Kidney capillary endothelial cell (primary cell): ENCODE data around the gene IGHMBP2.
"Not testable (repeated sequence)": the region's sequence is repeated elsewhere in the genome, so short reads cannot be mapped to it uniquely, and the experiment has no call there.

Experiments used
- DNase-seq: peaks from one replicate; pipeline ENCODE4 v3.0.0-alpha.2; 2018; ENCODE audit warnings: low spot score

Gene IGHMBP2

DNA sequence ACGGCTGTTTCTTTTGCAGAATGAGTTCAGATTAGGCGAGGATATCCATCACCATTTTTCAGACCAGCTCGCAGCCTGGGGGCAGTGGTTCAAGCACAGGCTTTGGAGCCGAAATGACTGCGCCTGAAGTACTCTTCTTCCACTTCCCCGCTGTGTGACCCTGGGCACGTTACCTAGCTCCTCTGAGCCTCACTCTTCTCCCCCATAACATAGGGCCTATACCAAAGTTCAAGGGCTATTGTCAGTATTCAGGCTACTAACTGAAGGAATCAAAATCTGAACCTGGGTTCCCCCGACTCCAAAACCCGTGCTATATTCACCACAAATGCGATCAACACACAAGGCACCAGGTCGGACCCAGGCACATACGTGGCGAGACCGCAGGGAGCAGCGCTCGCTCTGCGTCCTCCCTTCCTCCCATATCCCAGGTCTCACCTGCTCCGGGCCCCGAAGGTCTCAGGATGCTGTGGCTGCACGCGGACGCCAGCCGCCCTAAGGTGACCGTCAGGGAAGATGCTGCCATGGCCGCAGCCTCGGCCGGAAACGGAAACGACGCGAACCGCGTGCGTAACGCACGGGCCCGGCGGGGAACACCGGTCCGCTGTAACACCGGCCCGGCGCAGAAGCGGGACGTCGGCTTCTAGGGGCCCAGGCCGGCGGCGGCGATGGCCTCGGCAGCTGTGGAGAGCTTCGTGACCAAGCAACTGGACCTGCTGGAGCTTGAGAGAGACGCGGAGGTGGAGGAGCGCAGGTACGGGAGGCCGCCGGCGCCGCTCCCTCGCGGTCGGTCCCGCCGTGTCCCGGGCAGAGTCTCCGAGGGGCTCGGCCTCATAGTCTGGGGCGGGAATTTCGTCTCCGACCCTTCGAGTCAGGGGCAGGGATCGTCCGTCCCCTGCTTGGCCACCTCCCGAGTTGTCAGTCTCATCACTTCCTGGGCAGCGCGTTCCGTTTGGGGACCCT is at the start of gene IGHMBP2, which contains the start of gene MRPL21:
Gene IGHMBP2 (plus strand): TSS at position 604 of the 960 bp plus-strand sequence. CDS start 62 bp downstream, at position 666.
Gene MRPL21 (minus strand): TSS at position 545 of the 960 bp plus-strand sequence. CDS start 22 bp downstream, at position 523.
- DNase-seq: peak; percentile 81

GRCh38 chr11:68854273-68854958 is 49.3 kb upstream of the IGHMBP2 start:
- no peak for DNase-seq

- peak; percentile 31 for DNase-seq
Observed at GRCh38 chr11:68855205-68855981, 48.3 kb upstream of the IGHMBP2 start.

- DNase-seq: not testable (repeated sequence)
Observed at GRCh38 chr11:68856425-68857030, 47.2 kb upstream of the IGHMBP2 start.

GRCh38 chr11:68857037-68857586 is 46.6 kb upstream of the IGHMBP2 start:
- DNase-seq: no peak

DNA sequence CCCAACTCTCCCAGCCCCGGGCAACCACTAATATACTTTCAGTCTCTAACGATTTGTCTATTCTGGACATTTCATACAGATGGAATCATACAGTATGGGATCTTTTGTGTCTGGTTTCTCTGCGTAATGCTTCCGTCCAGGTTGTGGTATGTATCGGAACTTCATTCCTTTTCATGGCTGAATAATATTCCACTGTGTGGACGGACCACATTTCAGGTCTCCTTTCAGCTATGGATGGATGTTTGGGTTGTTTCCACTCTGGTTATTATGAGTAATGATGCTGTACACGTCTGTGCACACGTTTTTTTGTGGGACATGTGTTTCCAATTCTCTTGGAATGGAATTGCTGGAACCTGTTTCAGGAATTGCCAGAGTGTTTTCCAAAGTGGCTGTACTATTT is 44.6 kb upstream of the IGHMBP2 start:
- DNase-seq: no peak

GRCh38 chr11:68862421-68862820 is 41.3 kb upstream of the IGHMBP2 start:
- no peak for DNase-seq

GRCh38 chr11:68863553-68864265 is 40.0 kb upstream of the IGHMBP2 start:
- no peak for DNase-seq

DNA sequence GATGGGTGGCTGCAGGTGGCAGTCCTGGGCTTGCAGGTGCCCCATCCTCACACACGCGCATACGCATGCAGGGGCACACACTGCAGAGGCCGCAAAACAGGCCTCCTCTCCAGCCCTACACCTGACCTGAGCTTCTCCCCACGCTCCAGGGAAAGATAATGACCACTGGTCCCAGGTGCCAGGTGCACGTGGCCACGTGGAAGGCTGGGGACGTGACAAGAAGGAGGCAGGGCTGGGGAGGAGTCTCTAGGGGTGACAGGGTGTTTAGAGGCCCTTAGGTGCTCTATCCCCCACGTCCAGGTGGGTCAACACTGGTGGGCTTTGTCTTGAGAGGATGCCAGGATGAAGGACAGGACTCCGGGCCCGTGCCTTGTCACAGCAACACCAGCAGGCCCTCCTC is 38.5 kb upstream of the IGHMBP2 start:
- DNase-seq: no peak

DNA sequence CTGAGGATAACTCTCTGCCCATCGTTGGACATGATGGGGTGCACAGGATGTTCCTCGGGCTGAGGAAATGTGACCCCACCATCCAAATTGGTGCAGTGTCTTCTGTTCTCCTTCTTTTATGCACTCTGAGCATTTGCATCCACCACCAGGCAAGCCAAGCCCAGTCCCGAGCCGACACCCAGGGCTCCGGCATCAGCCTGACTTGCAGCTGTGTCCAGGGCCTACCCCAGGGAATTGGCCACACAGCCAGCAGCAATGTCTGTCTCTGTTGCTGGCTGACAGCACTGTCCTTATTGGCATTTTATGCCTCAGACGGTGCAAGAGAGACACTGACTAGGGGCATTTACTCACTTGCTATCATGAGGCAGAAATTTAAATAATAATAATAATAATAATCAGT is 36.6 kb upstream of the IGHMBP2 start:
- no peak for DNase-seq

GRCh38 chr11:68868221-68868835 is 35.4 kb upstream of the IGHMBP2 start:
- no peak for DNase-seq

- DNase-seq: no peak
Observed at GRCh38 chr11:68870470-68870869, 33.2 kb upstream of the IGHMBP2 start.

DNA sequence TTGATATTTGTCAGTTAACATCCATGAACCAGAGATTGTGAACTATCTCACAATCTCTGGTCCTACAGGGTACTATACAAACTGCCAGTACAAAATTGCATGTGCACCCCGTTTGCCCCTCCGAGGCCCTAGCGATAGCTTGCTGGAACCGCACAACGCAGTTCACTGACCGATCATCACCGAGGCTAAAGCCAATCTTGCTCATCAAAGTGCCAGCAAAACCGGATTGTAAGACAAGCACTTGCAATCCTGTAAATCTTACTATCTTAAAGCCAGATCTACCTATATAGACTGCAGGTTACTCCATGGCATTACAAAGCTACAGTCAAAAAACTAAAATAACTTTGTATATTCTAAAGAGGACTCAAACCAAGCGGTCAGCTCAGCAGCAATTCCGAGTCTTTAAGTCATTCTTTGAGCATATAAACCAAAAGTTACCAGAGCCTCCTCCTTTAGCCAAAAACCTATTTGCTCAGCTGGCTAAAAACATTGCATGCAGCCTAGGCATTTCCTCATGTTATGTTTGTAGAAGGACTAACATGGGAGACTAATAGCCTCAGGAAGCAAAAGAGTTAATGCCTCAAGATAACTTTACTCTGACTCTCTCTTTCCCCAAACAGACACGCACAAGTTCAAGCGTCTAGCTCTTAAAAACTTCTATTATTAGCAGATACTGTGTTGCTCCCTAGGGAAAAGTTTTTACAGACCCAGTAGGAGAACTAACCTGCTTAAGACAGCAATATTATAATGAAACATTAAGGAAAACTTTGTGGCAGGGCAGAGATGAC is 31.3 kb upstream of the IGHMBP2 start:
- DNase-seq: no peak

DNA sequence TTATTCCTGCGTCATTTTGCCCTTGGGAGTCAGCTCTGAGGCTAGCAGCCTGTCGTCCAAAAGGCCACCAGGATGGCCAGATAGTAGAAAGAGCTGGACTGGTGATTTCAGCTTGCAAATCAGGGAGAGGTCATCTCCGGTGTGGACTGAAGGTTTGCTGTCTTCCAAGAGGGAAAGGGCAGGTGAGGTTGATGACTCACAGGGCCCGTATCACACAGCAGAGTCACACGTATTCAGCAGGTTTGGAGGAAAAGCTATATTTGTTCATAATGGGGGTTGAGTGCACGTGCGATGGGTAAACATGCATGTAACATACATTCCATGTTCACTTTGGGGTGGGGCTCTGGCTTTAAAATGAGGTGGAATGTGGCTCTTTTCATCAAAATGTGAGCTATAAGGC is 25.7 kb upstream of the IGHMBP2 start:
- DNase-seq: no peak

DNA sequence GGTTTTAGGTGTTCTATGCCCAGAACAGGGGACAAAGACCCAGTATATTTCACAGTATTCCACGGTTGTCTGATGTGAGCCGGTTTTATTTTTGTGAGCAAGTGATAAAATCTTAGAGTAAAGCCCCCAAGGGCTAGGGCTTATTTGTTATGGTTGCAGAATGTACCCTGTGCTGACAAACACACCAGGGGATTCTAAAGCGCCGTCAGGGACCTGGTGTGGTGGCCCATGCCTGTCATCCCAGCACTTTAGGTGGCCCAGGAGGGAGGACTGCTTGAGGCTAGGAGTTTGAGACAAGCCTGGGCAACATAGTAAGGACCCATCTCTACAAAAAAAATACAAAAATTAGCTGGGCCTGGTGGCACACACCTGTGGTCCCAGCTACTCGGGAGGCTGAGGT is 22.8 kb upstream of the IGHMBP2 start:
- no peak for DNase-seq

DNA sequence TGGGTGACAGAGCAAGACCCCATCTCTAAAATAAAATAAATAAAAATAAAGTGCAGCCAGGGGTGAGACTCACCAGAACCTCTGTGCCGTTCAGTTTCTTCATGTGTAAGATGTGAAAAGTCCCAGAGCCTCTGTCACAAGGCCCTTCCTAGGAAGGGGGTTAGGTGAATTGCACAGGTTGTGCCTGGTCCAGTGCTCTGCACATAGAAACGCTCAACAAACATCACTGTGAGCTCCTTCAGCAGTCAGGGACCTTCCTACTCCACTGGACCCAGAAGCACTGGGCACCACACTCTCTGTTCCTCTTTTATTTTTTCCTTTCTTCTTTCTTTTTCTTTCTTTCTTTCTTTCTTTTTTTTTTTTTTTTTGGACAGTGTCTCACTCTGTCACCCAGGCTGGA is 22.4 kb upstream of the IGHMBP2 start:
- DNase-seq: no peak

- no peak for DNase-seq
Observed at GRCh38 chr11:68882391-68882790, 21.3 kb upstream of the IGHMBP2 start.

DNA sequence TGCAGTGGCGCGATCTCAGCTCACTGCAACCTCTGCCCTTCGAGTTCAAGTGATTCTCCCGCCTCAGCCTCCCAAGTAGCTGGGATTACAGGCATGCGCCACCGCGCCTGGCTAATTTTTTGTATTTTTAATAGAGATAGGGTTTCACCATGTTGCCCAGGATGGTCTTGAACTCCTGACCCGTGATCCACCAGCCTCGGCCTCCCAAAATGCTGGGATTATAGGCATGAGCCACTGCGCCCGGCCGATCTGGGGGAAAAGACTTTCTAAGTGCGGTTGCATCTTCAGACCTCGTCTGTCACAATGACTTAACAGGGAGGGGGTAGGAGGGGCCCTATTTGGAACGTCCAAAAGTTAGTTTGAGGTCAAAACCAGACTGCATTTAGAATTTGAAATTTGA is 18.9 kb upstream of the IGHMBP2 start:
- not testable (repeated sequence) for DNase-seq

DNA sequence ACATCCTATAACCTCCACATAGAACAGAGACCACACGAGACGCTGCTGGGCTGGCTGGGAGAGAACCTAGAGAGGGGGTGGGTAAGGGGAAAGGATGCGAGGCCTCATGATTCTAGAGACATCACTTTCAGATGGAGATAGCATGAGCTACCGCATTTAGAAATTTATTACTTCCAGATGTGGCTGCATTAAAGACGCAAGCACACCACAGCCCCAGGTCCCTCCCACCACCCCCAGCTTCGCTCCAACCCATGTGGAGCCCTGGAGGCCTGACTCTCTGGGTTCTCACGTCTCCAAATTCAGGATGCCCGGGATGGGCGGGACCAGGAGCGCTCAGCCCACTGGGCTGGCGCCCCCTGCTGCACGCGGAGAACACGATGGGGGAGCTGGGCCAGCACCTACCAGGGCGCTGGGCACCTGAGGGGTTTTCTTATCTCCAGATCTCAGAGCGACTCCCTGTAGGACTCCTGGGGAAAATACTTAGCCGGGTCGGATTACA is 13.7 kb upstream of the IGHMBP2 start:
- no peak for DNase-seq
